ENCODE measurements around the gene RNF130.
"Not testable (repeated sequence)": the region's sequence is repeated elsewhere in the genome, so short reads cannot be mapped to it uniquely, and the experiment has no call there.

The RNF130 gene

DNA sequence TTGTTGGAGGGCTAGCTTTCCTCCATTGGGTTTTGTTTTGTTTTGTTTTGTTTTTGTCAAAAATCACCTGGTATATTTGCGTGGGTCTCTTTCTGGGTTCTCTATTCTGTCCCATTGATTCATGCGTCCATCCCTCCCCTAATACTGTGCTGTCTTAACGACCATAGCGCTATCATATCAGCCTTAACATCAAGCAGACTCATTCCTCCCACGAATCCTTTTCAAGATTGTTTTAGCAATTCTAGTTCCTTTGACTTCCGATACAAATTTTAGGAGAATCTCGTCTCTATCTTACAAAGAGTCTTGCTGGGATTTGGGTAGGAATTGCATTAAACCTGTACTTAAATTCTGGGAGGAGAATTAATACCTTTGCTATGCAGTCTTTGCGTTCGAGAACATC, 31.1 kb upstream of the RNF130 start:
- DNase-seq = no peak

GRCh38 chr5:180101451-180102105, 30.0 kb upstream of the RNF130 start:
- no peak for DNase-seq

- DNase-seq = no peak
Observed at GRCh38 chr5:180100621-180101450, 29.3 kb upstream of the RNF130 start.

GRCh38 chr5:180099733-180100611, 28.4 kb upstream of the RNF130 start:
- DNase-seq = no peak

- DNase-seq = no peak
Observed at GRCh38 chr5:180098991-180099732, 27.6 kb upstream of the RNF130 start.

DNA sequence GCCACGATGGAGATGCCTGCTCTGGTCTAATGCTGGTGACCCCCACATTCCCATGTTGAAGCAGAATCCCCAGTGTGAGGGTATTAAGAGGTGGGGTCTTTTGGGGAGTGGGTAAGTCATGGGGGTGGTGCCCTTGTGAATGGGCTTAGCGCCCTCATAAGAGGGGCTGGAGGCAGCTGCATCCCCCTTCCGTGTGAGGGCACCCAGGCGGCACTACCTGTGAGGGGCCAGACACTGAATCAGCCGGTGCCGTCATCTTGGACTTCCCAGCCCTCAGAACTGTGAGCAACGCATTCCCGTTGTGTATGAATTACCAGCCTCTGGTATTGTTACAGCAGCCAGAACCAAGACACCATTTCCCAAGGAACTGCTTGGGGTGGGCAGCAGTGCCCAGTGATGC, 27.0 kb upstream of the RNF130 start:
- DNase-seq = no peak

DNA sequence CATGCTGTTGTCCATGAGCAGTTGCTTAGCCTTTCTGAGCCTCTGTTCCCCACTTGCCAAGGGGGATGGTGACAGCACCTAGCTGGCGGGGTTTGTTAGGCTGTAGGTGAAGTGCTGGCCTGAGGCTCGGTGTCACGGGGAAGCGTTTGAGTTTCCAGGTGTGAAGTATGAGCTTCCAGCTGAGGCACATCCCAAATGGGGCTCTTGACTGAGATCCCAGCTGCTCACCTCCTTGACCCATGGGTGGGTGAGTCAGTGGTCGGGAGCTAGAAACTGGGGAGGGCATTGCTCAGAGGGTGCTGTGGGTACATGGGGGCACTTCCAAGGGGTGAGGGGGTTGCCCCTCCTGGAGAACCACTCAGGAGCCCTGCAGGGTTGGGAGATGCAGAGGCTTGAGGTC, 26.4 kb upstream of the RNF130 start:
- DNase-seq = no peak

- DNase-seq = no peak
Observed at GRCh38 chr5:180097163-180097894, 25.8 kb upstream of the RNF130 start.

- DNase-seq = no peak
Observed at GRCh38 chr5:180096616-180097015, 25.1 kb upstream of the RNF130 start.

DNA sequence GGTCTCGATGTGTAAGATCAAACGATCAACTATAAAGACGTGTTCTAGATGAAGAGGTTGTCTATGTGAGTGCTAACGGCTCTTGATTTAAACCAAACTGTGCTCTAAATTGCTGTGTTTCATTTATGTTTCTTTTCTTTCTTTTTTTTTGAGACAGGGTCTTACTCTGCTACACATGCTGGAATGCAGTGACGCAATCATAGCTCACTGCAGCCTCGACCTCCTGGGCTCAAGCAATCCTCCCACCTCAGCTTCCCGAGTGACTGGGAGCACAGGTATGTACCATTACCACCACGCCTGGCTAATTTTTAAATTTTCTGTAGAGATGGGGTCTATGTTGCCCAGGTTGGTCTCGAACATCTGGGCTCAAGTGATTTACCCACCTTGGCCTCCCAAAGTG, 24.0 kb upstream of the RNF130 start:
- no peak for DNase-seq

- no peak for DNase-seq
Observed at GRCh38 chr5:180093651-180094382, 22.3 kb upstream of the RNF130 start.

- DNase-seq = no peak
Observed at GRCh38 chr5:180093241-180093640, 21.7 kb upstream of the RNF130 start.

DNA sequence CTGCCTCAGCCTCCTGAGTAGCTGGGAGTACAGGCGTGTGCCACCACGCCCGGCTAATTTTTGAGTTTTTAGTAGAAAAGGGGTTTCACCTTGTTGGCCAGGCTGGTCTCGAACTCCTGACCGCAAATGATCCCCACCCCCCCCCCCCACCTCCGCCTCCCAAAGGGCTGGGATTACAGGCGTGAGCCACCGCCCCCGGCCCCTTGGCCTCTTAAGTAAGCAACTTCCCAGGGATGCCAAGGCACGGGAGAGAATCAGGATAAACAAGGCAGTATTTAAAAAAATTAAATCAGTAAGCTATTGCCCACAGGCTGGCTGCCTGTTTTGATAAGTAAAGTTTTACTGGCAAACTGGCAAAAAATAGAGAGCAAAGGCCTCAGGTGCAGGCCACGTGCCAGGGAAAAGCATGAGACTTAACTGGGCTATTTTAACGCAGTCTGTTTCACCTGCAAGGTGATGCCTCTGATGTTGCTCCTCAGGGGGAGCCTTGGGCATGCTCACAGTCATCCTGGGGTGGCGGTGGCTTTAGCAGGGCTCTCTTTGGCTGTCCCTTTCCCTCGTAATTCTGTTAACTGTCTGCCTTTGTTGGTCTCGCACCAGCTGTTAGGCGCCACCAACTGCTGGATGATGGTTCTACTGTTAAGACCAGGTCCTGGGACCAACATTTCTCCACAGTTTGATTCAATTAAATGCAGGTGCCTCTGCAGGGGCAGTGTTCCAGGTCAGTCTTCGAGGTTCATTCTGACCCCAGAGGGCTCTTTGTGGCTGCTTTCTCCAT, 19.4 kb upstream of the RNF130 start:
- DNase-seq = peak; percentile 22

DNA sequence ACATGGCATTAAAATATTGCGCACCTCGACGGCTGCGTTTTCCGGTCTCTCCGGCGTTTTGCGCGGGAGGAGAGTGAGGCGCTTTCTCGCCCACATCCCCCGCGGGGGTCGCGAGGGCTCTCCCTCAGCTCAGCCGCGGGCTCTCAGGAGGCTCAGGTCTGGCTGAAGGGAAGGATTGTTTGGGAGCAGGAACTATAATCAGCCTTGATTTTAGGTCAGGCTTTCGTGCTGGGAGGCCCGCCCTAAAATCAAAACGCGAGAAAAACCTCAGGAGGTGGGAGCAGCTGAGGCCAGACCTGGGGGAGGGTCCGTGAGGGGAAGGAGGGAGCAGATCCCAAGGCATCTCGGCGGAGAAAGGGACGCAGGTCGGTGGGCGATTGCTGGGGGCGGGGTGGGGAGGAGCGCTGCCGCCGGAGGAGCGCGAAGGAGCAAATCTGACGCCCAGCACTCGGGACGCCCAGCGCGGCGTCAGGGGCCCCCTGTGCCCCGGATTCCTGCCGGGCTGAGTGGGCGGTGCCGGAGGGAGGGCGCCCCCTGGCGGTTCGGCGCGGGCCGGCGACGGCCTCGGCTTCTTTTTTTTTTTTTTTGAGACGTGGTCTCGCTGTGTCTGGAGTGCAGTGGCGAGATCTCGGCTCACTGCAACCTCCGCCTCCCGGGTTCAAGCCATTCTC, 18.7 kb upstream of the RNF130 start:
- DNase-seq = peak; percentile 69

- DNase-seq = not testable (repeated sequence)
Observed at GRCh38 chr5:180089628-180090027, 18.1 kb upstream of the RNF130 start.

GRCh38 chr5:180088561-180088960, 17.0 kb upstream of the RNF130 start:
- DNase-seq = no peak

- DNase-seq = no peak
Observed at GRCh38 chr5:180086816-180087399, 15.3 kb upstream of the RNF130 start.

DNA sequence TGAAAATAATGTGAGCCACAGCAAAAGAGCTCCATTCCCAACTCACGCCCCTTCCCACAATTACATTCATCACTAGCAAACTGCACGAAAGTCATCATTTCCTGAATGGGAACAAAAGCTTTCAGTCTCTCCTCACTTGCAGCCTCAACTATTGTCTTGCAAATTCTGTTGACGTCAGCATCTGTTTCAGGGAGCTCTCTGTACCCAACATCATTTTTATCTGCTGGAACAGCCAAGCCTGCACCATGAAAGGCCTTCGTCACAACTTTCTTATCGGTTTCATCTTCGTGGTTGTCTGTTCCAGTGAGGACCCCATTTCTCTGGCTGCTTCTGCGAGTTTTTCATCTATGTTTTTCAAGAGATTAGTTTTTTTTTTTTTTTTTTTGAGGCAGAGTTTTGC, 14.3 kb upstream of the RNF130 start:
- DNase-seq = no peak

All from activated CD4-positive, alpha-beta T cell treated with anti-CD3 and anti-CD28 coated beads, Interleukin-2, amount 50 U/mL, for 16 hours (primary cell).